H1 (cell line): ENCODE measurements around the gene CD200R1L. TPM values are rescaled to one million over a fixed set of nuclear protein-coding genes. Genes with fewer than 3 reads are reported as not detected.

Source experiments
- CTCF ChIA-PET: fragments of 300-600 bp; sonication (Branson Sonifier 250); formaldehyde crosslinking; loops from one replicate; lab custom pipeline; 2021; ENCODE audit not compliant: partially characterized antibody; lab: Charles Lee
- POLR2A ChIA-PET: fragments of 300-600 bp; sonication (Branson Sonifier 250); formaldehyde crosslinking; loops from one replicate; lab custom pipeline; 2021; ENCODE audit warnings: inconsistent platforms; ENCODE audit not compliant: partially characterized antibody; lab: Charles Lee
- DNase-seq, 2 experiments: peaks; one replicate each; pipeline versions ENCODE4 v3.0.0 to v3.0.0-alpha.2; 2010 to 2022; ENCODE audit warnings: low spot score in 2 of 2, low read depth in 1 of 2, mixed read lengths in 1 of 2
- FAIRE-seq: peaks from 2 replicates; lab custom pipeline; 2011; peaks lifted over from hg19 to GRCh38; lab: Jason Lieb, UNC
- H2AFZ ChIP-seq: 2 replicates; pipeline ENCODE4 v1.8.1; 2012; ENCODE audit warnings: low read length, inconsistent platforms
- H2AK5ac ChIP-seq: 2 replicates; pipeline ENCODE4 v1.6.1; 2013; ENCODE audit warnings: low read depth, low read length
- H2BK120ac ChIP-seq: replicated peaks from 2 replicates; pipeline ENCODE3; 2013; ENCODE audit warnings: low read depth, low read length, inconsistent platforms
- H2BK12ac ChIP-seq: 2 replicates; pipeline ENCODE4 v1.6.1; 2013; ENCODE audit warnings: low read depth, low read length
- H2BK15ac ChIP-seq: 2 replicates; pipeline ENCODE4 v1.6.1; 2013; ENCODE audit warnings: low read length
- H2BK20ac ChIP-seq: 2 replicates; pipeline ENCODE4 v1.6.1; 2013; ENCODE audit warnings: low read length
- H2BK5ac ChIP-seq: 2 replicates; pipeline ENCODE4 v1.6.1; 2013; ENCODE audit warnings: low read depth, low read length
- H3K14ac ChIP-seq: 2 replicates; pipeline ENCODE4 v1.6.1; 2013; ENCODE audit warnings: inconsistent platforms; ENCODE audit not compliant: insufficient read length
- H3K18ac ChIP-seq: 2 replicates; pipeline ENCODE4 v1.6.1; 2013; ENCODE audit warnings: low read length; ENCODE audit errors: extremely low read depth
- H3K23ac ChIP-seq: 2 replicates; pipeline ENCODE4 v1.6.1; 2013; ENCODE audit warnings: inconsistent platforms; ENCODE audit not compliant: insufficient read length
- H3K23me2 ChIP-seq: 2 replicates; pipeline ENCODE4 v1.6.1; 2013; ENCODE audit warnings: low read depth, low read length
- H3K27ac ChIP-seq: 2 replicates; pipeline ENCODE4 v1.6.1; 2011; ENCODE audit warnings: low read depth, low read length, inconsistent platforms
- H3K27me3 ChIP-seq, 4 experiments: replicated peaks in 1 of 4; 1 replicate in 1 of 4; 2 replicates in 3 of 4; pipeline versions ENCODE4 v1.6.1 to v1.8.1; 2011 to 2013; ENCODE audit warnings: low read length in 3 of 4, mild to moderate bottlenecking in 3 of 4, inconsistent platforms in 2 of 4, mixed read lengths in 2 of 4, moderate library complexity in 1 of 4; ENCODE audit not compliant: control insufficient read depth in 3 of 4, insufficient read depth in 3 of 4; ENCODE audit errors: extremely low read depth in 1 of 4
- H3K36me3 ChIP-seq, 4 experiments: 2 replicates each; pipeline versions ENCODE4 v1.6.1 to v1.8.1; 2011 to 2013; ENCODE audit warnings: mild to moderate bottlenecking in 4 of 4, low read length in 3 of 4, moderate library complexity in 2 of 4, control low read depth in 1 of 4, inconsistent platforms in 1 of 4; ENCODE audit not compliant: insufficient read depth in 4 of 4, control insufficient read depth in 2 of 4
- H3K4ac ChIP-seq: replicated peaks from 2 replicates; pipeline ENCODE3; 2013; ENCODE audit warnings: low read length, low read depth, mixed read lengths, inconsistent platforms; ENCODE audit not compliant: insufficient read length
- H3K4me1 ChIP-seq, 4 experiments: replicated peaks in 1 of 4; 1 replicate in 1 of 4; 2 replicates in 3 of 4; pipeline versions ENCODE4 v1.6.1 to v1.8.1; 2011 to 2013; ENCODE audit warnings: low read length in 3 of 4, inconsistent platforms in 2 of 4, mixed read lengths in 1 of 4; ENCODE audit not compliant: insufficient read depth in 4 of 4, control insufficient read depth in 3 of 4
- H3K4me2 ChIP-seq, 2 experiments: 2 replicates each; pipeline versions ENCODE4 v1.6.1 to v1.8.1; 2011 to 2013; ENCODE audit warnings: low read depth in 2 of 2, low read length in 2 of 2, control low read depth in 1 of 2, inconsistent platforms in 1 of 2, mild to moderate bottlenecking in 1 of 2; ENCODE audit not compliant: insufficient read depth in 1 of 2
- H3K4me3 ChIP-seq, 4 experiments: fragments of 200-600, 300-600 bp in 1 of 4; sonication (generic), shearing (Covaris generic), sonication (Bioruptor Twin) in 1 of 4; 2 replicates each; pipeline versions ENCODE4 v1.5.1 to v1.8.1; 2011 to 2016; ENCODE audit warnings: low read length in 4 of 4, low read depth in 3 of 4, control low read depth in 2 of 4, inconsistent platforms in 2 of 4, mild to moderate bottlenecking in 2 of 4, mixed read lengths in 1 of 4, moderate library complexity in 1 of 4; ENCODE audit not compliant: insufficient read depth in 2 of 4; ENCODE audit errors: extremely low read depth in 1 of 4
- H3K56ac ChIP-seq: replicated peaks from 2 replicates; pipeline ENCODE3; 2013; ENCODE audit warnings: low read depth, mild to moderate bottlenecking, mixed read lengths, low read length, inconsistent platforms; ENCODE audit not compliant: insufficient read length
- H3K79me1 ChIP-seq: 2 replicates; pipeline ENCODE4 v1.6.1; 2013; ENCODE audit warnings: low read depth, low read length, control low read depth
- H3K79me2 ChIP-seq, 2 experiments: 2 replicates each; pipeline versions ENCODE4 v1.6.1 to v1.8.1; 2012 to 2013; ENCODE audit warnings: low read length in 2 of 2, mild to moderate bottlenecking in 2 of 2, inconsistent platforms in 1 of 2; ENCODE audit not compliant: insufficient read depth in 2 of 2, control insufficient read depth in 1 of 2
- H3K9ac ChIP-seq, 4 experiments: replicated peaks in 1 of 4; 1 replicate in 1 of 4; 2 replicates in 3 of 4; pipeline versions ENCODE4 v1.6.1 to v1.8.1; 2011 to 2013; ENCODE audit warnings: low read depth in 3 of 4, low read length in 3 of 4, control low read depth in 2 of 4, mild to moderate bottlenecking in 2 of 4, moderate library complexity in 2 of 4, inconsistent platforms in 1 of 4; ENCODE audit errors: extremely low read depth in 1 of 4
- H3K9me3 ChIP-seq, 2 experiments: 2 replicates each; pipeline versions ENCODE4 v1.6.1 to v1.8.1; 2012 to 2013; ENCODE audit warnings: mild to moderate bottlenecking in 2 of 2, moderate library complexity in 2 of 2, control low read depth in 1 of 2, inconsistent platforms in 1 of 2, low read depth in 1 of 2, low read length in 1 of 2, mixed read lengths in 1 of 2; ENCODE audit not compliant: insufficient read depth in 2 of 2
- H4K20me1 ChIP-seq, 2 experiments: replicated peaks in 1 of 2; 2 replicates each; pipeline versions ENCODE3 to v1.8.1; 2011 to 2013; ENCODE audit warnings: inconsistent platforms in 2 of 2, low read length in 2 of 2, mild to moderate bottlenecking in 1 of 2; ENCODE audit not compliant: insufficient read depth in 2 of 2, control insufficient read depth in 1 of 2
- H4K5ac ChIP-seq: 2 replicates; pipeline ENCODE4 v1.6.1; 2013; ENCODE audit warnings: low read length, low read depth, mixed read lengths, inconsistent platforms; ENCODE audit not compliant: insufficient read length
- H4K8ac ChIP-seq: 2 replicates; pipeline ENCODE4 v1.8.0; 2013; ENCODE audit warnings: mild to moderate bottlenecking, moderate library complexity, low read length, inconsistent platforms; ENCODE audit not compliant: insufficient read depth; ENCODE audit errors: extremely low read depth
- H4K91ac ChIP-seq: replicated peaks from 2 replicates; pipeline ENCODE3; 2013; ENCODE audit warnings: low read length, mixed read lengths, inconsistent platforms; ENCODE audit not compliant: insufficient read length
- ASH2L ChIP-seq: fragments of 200-600, 300-600 bp; sonication (generic); IDR thresholded peaks from one replicate; pipeline ENCODE4 v1.7.1; 2017; ENCODE audit warnings: low read length
- BCL11A ChIP-seq, 2 experiments: IDR thresholded peaks; one replicate each; pipeline ENCODE4 v1.6.1; 2011; ENCODE audit warnings: low read depth in 2 of 2, low read length in 2 of 2, mild to moderate bottlenecking in 2 of 2
- CHD2 ChIP-seq: IDR thresholded peaks from 2 replicates; pipeline ENCODE4 v1.6.1; 2012; ENCODE audit warnings: low read length, improper control_type of control experiment
- CTBP2 ChIP-seq: IDR thresholded peaks from 2 replicates; pipeline ENCODE4 v1.7.0; 2011; ENCODE audit warnings: borderline replicate concordance, mild to moderate bottlenecking, moderate library complexity, mixed read lengths, low read length; ENCODE audit not compliant: insufficient read depth, insufficient read length
- EGR1 ChIP-seq: IDR thresholded peaks from 2 replicates; pipeline ENCODE4 v1.6.1; 2011; ENCODE audit warnings: low read depth, low read length, borderline replicate concordance
- HDAC2 ChIP-seq, 2 experiments: fragments of 300-600 bp in 1 of 2; sonication (generic) in 1 of 2; IDR thresholded peaks; 2 replicates each; pipeline ENCODE4 v1.6.1; 2011 to 2012; ENCODE audit warnings: low read depth in 2 of 2, low read length in 2 of 2, mild to moderate bottlenecking in 2 of 2, moderate library complexity in 2 of 2, borderline replicate concordance in 1 of 2, inconsistent platforms in 1 of 2
- KDM1A ChIP-seq: fragments of 200-600, 300-600 bp; sonication (generic); IDR thresholded peaks from 2 replicates; pipeline ENCODE4 v1.7.1; 2016; ENCODE audit warnings: mild to moderate bottlenecking, low read length, borderline replicate concordance
- KDM5A ChIP-seq: fragments of 200-600 bp; IDR thresholded peaks from 2 replicates; pipeline ENCODE4 v1.7.1; 2012; ENCODE audit warnings: mild to moderate bottlenecking, low read length, inconsistent platforms, mixed read lengths
- NRF1 ChIP-seq: IDR thresholded peaks from 2 replicates; pipeline ENCODE4 v1.6.1; 2011; ENCODE audit warnings: mild to moderate bottlenecking, low read depth, low read length, improper control_type of control experiment
- PHF8 ChIP-seq: fragments of 200-600 bp; sonication (generic); conservative IDR thresholded peaks from 2 replicates; pipeline ENCODE4 v1.7.1; 2012; ENCODE audit warnings: low read depth, mild to moderate bottlenecking, inconsistent platforms, low read length, moderate library complexity
- POU5F1 ChIP-seq: IDR thresholded peaks from 2 replicates; pipeline ENCODE4 v1.6.1; 2011; ENCODE audit warnings: low read depth, mild to moderate bottlenecking, low read length, moderate library complexity
- RBBP5 ChIP-seq: IDR thresholded peaks from 2 replicates; pipeline ENCODE4 v1.7.1; 2012; ENCODE audit warnings: low read depth, mild to moderate bottlenecking, inconsistent platforms, low read length, moderate library complexity, borderline replicate concordance
- RXRA ChIP-seq: IDR thresholded peaks from 2 replicates; pipeline ENCODE4 v1.6.1; 2011; ENCODE audit warnings: low read depth, mild to moderate bottlenecking, low read length, moderate library complexity; ENCODE audit not compliant: insufficient read depth
- SIX5 ChIP-seq: IDR thresholded peaks from 2 replicates; pipeline ENCODE4 v1.6.1; 2011; ENCODE audit warnings: mild to moderate bottlenecking, low read depth, low read length
- TEAD4 ChIP-seq: IDR thresholded peaks from 2 replicates; pipeline ENCODE4 v1.6.1; 2012; ENCODE audit warnings: low read depth, low read length, inconsistent platforms, mixed read lengths
- whole genome bisulfite sequencing, 2 experiments: shearing (Covaris generic) in 1 of 2; methylation state at CpG; one replicate each; pipeline versions ENCODE4 v1.1.6 to v1.1.7; 2013 to 2015; ENCODE audit warnings: low lambda C conversion rate in 2 of 2, mixed read lengths in 2 of 2, inconsistent platforms in 1 of 2, low coverage in 1 of 2, missing lambda C conversion rate in 1 of 2; ENCODE audit not compliant: insufficient replicate concordance in 2 of 2, insufficient coverage in 1 of 2, insufficient read length in 1 of 2; ENCODE audit errors: extremely low coverage in 1 of 2, missing lambda C conversion rate in 1 of 2; 5-methylcytosine and 5-hydroxymethylcytosine counted together
- polyA plus RNA-seq, 7 experiments: library from polyadenylated mRNA; depleted of rRNA in 3 of 7; stranded (reverse) in 5 of 7; unstranded in 2 of 7; fragments of >200 nt in 5 of 7; fragments of 200-250 nt in 2 of 7; gene quantifications; 1 replicate in 5 of 7; 2 replicates in 1 of 7; 4 replicates in 1 of 7; pipeline versions ENCODE4 v1.2.1 to v1.2.3, GENCODE V29; 2011 to 2013; ENCODE audit warnings: missing spikeins in 2 of 7, mixed read lengths in 2 of 7
- total RNA-seq: library from RNA; stranded (reverse); fragmentation: NEBNext Ultra II Directional; extraction: Animal tissue kit (Norgen Biotek cat#: 25700); gene quantifications from 2 replicates; pipeline ENCODE4 v1.2.1, GENCODE V29; 2021

The CD200R1L gene
- total and polyA plus RNA-seq, 2 of the 8 experiments (the other 6 are each of a cell fraction or from before 2014, with no cell fraction given) = not detected

GRCh38 chr3:112782491-112782890 lies 64.2 kb downstream of the CD200R1L start:
- Histone ChIP-seq H2BK120ac (no peak overlapping the region), H3K14ac (no peak overlapping the region), H4K91ac (no peak overlapping the region), H3K23ac (no peak overlapping the region), H2BK5ac (no peak overlapping the region), H3K9me3 (no peaks in the 10 kb centered on the region), H3K4me2 (no peak overlapping the region), H4K5ac (no peak overlapping the region), H3K36me3 (no peaks in the 10 kb centered on the region), H3K4me1 (no peaks in the 10 kb centered on the region), H3K18ac (no peak overlapping the region), H3K4me3 (no peak overlapping the region), H3K79me2 (no peaks in the 10 kb centered on the region), H3K79me1 (no peaks in the 10 kb centered on the region), H4K8ac (no peak overlapping the region), H3K27me3 (no peaks in the 10 kb centered on the region), H2AK5ac (no peak overlapping the region), H4K20me1 (no peaks in the 10 kb centered on the region), H2AFZ (no peak overlapping the region), H2BK20ac (no peak overlapping the region), H3K56ac (no peak overlapping the region), H2BK12ac (no peak overlapping the region), H2BK15ac (no peak overlapping the region), H3K4ac (no peak overlapping the region), H3K27ac (no peak overlapping the region), H3K23me2 (no peaks in the 10 kb centered on the region), H3K9ac (no peak overlapping the region)
- ChIA-PET CTCF (no interaction called here), POLR2A (no interaction called here)
- no peak for FAIRE-seq
- 67% methylated on average over 2 of the region's 2 CpGs; no CpG with 5 or more reads in 1 of the 2 experiments for WGBS, 2 experiments
- no peak for DNase-seq
- TF ChIP-seq CTBP2 = no peak
- no peak for TF ChIP-seq KDM5A
- TF ChIP-seq BCL11A (IDR thresholded peaks at IDR 0.05; ENCODE audit: low read depth in 2 of 2, low read length in 2 of 2) = no peak
- TF ChIP-seq POU5F1 = no peak
- no peak for TF ChIP-seq CHD2
- TF ChIP-seq TEAD4 = no peak
- TF ChIP-seq HDAC2 (IDR thresholded peaks at IDR 0.05; ENCODE audit: borderline replicate concordance in 1 of 2, low read depth in 2 of 2, low read length in 2 of 2) = no peak
- no peak for TF ChIP-seq EGR1
- TF ChIP-seq ASH2L = no peak
- no peak for TF ChIP-seq PHF8
- no peak for TF ChIP-seq RXRA
- no peak for TF ChIP-seq KDM1A
- no peak for TF ChIP-seq SIX5
- no peak for TF ChIP-seq RBBP5
- TF ChIP-seq NRF1 = no peak
